ENCODE data around the gene HSDL1. TPM values are rescaled to one million over a fixed set of nuclear protein-coding genes. Genes with fewer than 3 reads are reported as not detected.

The HSDL1 gene
- total RNA-seq, 1 donor from 2014 or later: 68.2 TPM

GRCh38 chr16:84182104-84182503, 37.1 kb upstream of the HSDL1 start:
- Mint-ChIP-seq H3K27me3 (ENCODE audit: low read depth) (no peaks in the 10 kb centered on the region), H3K4me1 (peaks cover 16% of the 10 kb centered on the region), H3K9me3 (no peaks in the 10 kb centered on the region), H3K27ac (ENCODE audit: unreplicated experiment) (no peak overlapping the region), H3K4me3 (no peak overlapping the region), H3K36me3 (ENCODE audit: low read depth) (peaks cover 4% of the 10 kb centered on the region)
- no peak for TF ChIP-seq CTCF (conservative IDR thresholded peaks at IDR 0.05)
- DNase-seq (ENCODE audit: low read depth, low spot score): no peak

GRCh38 chr16:84181144-84181915, 36.4 kb upstream of the HSDL1 start:
- Mint-ChIP-seq H3K4me3 (no peak overlapping the region), H3K36me3 (ENCODE audit: low read depth) (peaks cover 4% of the 10 kb centered on the region), H3K27me3 (ENCODE audit: low read depth) (no peaks in the 10 kb centered on the region), H3K9me3 (no peaks in the 10 kb centered on the region), H3K27ac (ENCODE audit: unreplicated experiment) (no peak overlapping the region), H3K4me1 (peaks cover 19% of the 10 kb centered on the region)
- no peak for DNase-seq (ENCODE audit: low read depth, low spot score)
- TF ChIP-seq CTCF (conservative IDR thresholded peaks at IDR 0.05): no peak

GRCh38 chr16:84180519-84181140, 35.7 kb upstream of the HSDL1 start:
- H3K36me3 Mint-ChIP-seq (ENCODE audit: low read depth): peaks cover 4% of the 10 kb centered on the region

GRCh38 chr16:84179612-84180320, 34.8 kb upstream of the HSDL1 start:
- H3K4me3 Mint-ChIP-seq: no peak overlapping the region
- peaks cover 4% of the 10 kb centered on the region for H3K36me3 Mint-ChIP-seq (ENCODE audit: low read depth)
- peaks cover 17% of the 10 kb centered on the region for H3K4me1 Mint-ChIP-seq
- no peaks in the 10 kb centered on the region for H3K27me3 Mint-ChIP-seq (ENCODE audit: low read depth)
- no peak for TF ChIP-seq CTCF (conservative IDR thresholded peaks at IDR 0.05)
- H3K27ac Mint-ChIP-seq (ENCODE audit: unreplicated experiment): no peak overlapping the region
- H3K9me3 Mint-ChIP-seq: no peaks in the 10 kb centered on the region
- DNase-seq (ENCODE audit: low read depth, low spot score): no peak

More at GRCh38 chr16:84180519-84181140, 35.7 kb upstream of the HSDL1 start:
- no peak for TF ChIP-seq CTCF (conservative IDR thresholded peaks at IDR 0.05)
- no peak for DNase-seq (ENCODE audit: low read depth, low spot score)
- Mint-ChIP-seq H3K27me3 (ENCODE audit: low read depth) (no peaks in the 10 kb centered on the region), H3K9me3 (no peaks in the 10 kb centered on the region), H3K4me3 (no peak overlapping the region), H3K4me1 (peaks cover 19% of the 10 kb centered on the region), H3K27ac (ENCODE audit: unreplicated experiment) (no peak overlapping the region)

- peaks cover 2% of the 10 kb centered on the region for H3K27me3 Mint-ChIP-seq (ENCODE audit: low read depth)
- peaks cover 4% of the 10 kb centered on the region for H3K36me3 Mint-ChIP-seq (ENCODE audit: low read depth)
- no peak for TF ChIP-seq CTCF (conservative IDR thresholded peaks at IDR 0.05)
- no peaks in the 10 kb centered on the region for H3K9me3 Mint-ChIP-seq
- no peak overlapping the region for H3K27ac Mint-ChIP-seq (ENCODE audit: unreplicated experiment)
- no peak overlapping the region for H3K4me3 Mint-ChIP-seq
- H3K4me1 Mint-ChIP-seq: peaks cover 17% of the 10 kb centered on the region
- no peak for DNase-seq (ENCODE audit: low read depth, low spot score)
Measured at GRCh38 chr16:84178892-84179611, 34.1 kb upstream of the HSDL1 start.
